ENCODE results near the gene TPRX2. TPM values are rescaled to one million over a fixed set of nuclear protein-coding genes. Genes with fewer than 3 reads are reported as not detected.
"Not testable (repeated sequence)": the region's sequence is repeated elsewhere in the genome, so short reads cannot be mapped to it uniquely, and the experiment has no call there.

The TPRX2 gene
- total RNA-seq, 1 experiment from 2014 or later = not detected

DNA sequence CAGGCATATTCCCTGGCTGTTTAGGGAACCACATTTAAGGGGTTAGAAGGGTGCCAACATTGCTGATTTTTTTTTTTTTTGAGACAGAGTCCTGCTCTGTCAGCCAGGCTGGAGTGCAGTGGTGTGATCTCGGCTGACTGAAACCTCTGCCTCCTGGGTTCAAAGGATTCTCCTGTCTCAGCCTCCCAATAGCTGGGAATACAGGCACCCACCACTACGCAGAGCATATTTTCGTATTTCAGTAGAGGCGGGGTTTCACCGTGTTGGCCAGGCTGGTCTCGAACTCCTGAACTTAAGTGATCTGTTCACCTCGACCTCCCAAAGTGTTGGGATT, 45.1 kb upstream of the TPRX2 start:
- Histone ChIP-seq H3K4me3 (replicated peaks in 1 of 2; ENCODE audit: low read depth in 1 of 2, low read length in 2 of 2) (no peak overlapping the region), H3K36me3 (ENCODE audit: control insufficient read depth in 1 of 2, insufficient read depth in 2 of 2, low read length in 2 of 2) (no peaks in the 10 kb centered on the region), H3K27me3 (ENCODE audit: insufficient read depth, low read length) (no peaks in the 10 kb centered on the region), H4K20me1 (ENCODE audit: insufficient read depth) (no peaks in the 10 kb centered on the region), H3K79me2 (ENCODE audit: insufficient read depth, low read length) (no peaks in the 10 kb centered on the region), H3K9me3 (ENCODE audit: control insufficient read depth in 1 of 2, insufficient read depth in 1 of 2, low read depth in 1 of 2, low read length in 2 of 2) (no peaks in the 10 kb centered on the region), H3K27ac (ENCODE audit: low read depth, low read length) (no peak overlapping the region), H3K4me2 (ENCODE audit: low read length) (no peak overlapping the region), H2AFZ (ENCODE audit: low read depth, low read length, poor library complexity, severe bottlenecking) (no peak overlapping the region), H3K9ac (ENCODE audit: low read length) (no peak overlapping the region), H3K9me2 (ENCODE audit: insufficient read depth) (no peaks in the 10 kb centered on the region), H3K4me1 (ENCODE audit: control insufficient read depth in 1 of 2, insufficient read depth in 2 of 2, low read length in 2 of 2) (peaks cover 5 to 19% of the 10 kb centered on the region in 2 experiments)
- ATAC-seq (peak; percentile 45), DNase-seq (ENCODE audit: low read depth, low spot score) (no peak)
- no peak for TF ChIP-seq CTCF (IDR thresholded peaks at IDR 0.05 in 2 of 3, conservative IDR thresholded peaks at IDR 0.05 in 1 of 3; ENCODE audit: borderline replicate concordance in 1 of 3, insufficient read depth in 1 of 3, low read depth in 2 of 3, low read length in 2 of 3)
- TF ChIP-seq ZNF274 (IDR thresholded peaks at IDR 0.05; ENCODE audit: low read depth, low read length) = no peak
- no peak for TF ChIP-seq RAD21 (IDR thresholded peaks at IDR 0.05; ENCODE audit: low read depth)
- TF ChIP-seq, protein P1, sequence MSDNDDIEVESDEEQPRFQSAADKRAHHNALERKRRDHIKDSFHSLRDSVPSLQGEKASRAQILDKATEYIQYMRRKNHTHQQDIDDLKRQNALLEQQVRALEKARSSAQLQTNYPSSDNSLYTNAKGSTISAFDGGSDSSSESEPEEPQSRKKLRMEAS (IDR thresholded peaks at IDR 0.05) = no peak
- TF ChIP-seq, protein P2, sequence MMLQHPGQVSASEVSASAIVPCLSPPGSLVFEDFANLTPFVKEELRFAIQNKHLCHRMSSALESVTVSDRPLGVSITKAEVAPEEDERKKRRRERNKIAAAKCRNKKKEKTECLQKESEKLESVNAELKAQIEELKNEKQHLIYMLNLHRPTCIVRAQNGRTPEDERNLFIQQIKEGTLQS (IDR thresholded peaks at IDR 0.05) = no peak
- TF ChIP-seq CBX3 (IDR thresholded peaks at IDR 0.05; ENCODE audit: low read depth) = no peak
- POLR2A ChIA-PET = no interaction called here
- RAD21 ChIA-PET (ENCODE audit: low non-redundant PET in 1 of 2, low total read pairs in 2 of 2, uncharacterized antibody in 2 of 2, unreplicated experiment in 2 of 2) = no interaction called here
- intact Hi-C loops (cut with micrococcal nuclease) = loop anchor here (5.0 kb wide), 1 partner anchor 48 kb away; no protein-coding TSS in a partner anchor
- no TSS peak for BruUV-seq (replicated peaks)
- CTCF ChIA-PET = interaction anchor here (0.6 to 1.4 kb wide), 2 partner anchors 24 to 50 kb away, joined by 3 to 7 read pairs; no protein-coding TSS in a partner anchor

GRCh38 chr19:47816270-47816669, 42.8 kb upstream of the TPRX2 start:
- RAD21 ChIA-PET (ENCODE audit: low non-redundant PET in 1 of 2, low total read pairs in 2 of 2, uncharacterized antibody in 2 of 2, unreplicated experiment in 2 of 2); H3K4me1 ChIP-seq (ENCODE audit: control insufficient read depth in 1 of 2, insufficient read depth in 2 of 2, low read length in 2 of 2); H3K4me2 ChIP-seq (ENCODE audit: low read length); H3K9me3 ChIP-seq (ENCODE audit: control insufficient read depth in 1 of 2, insufficient read depth in 1 of 2, low read depth in 1 of 2, low read length in 2 of 2); H3K9me2 ChIP-seq (ENCODE audit: insufficient read depth); H3K79me2 ChIP-seq (ENCODE audit: insufficient read depth, low read length); H3K4me3 ChIP-seq (replicated peaks in 1 of 2; ENCODE audit: low read depth in 1 of 2, low read length in 2 of 2); H3K27me3 ChIP-seq (ENCODE audit: insufficient read depth, low read length); DNase-seq (ENCODE audit: low read depth, low spot score); POLR2A ChIA-PET; intact Hi-C loops (cut with micrococcal nuclease); H3K9ac ChIP-seq (ENCODE audit: low read length); BruUV-seq (replicated peaks); H3K27ac ChIP-seq (ENCODE audit: low read depth, low read length); H2AFZ ChIP-seq (ENCODE audit: low read depth, low read length, poor library complexity, severe bottlenecking); ATAC-seq; H3K36me3 ChIP-seq (ENCODE audit: control insufficient read depth in 1 of 2, insufficient read depth in 2 of 2, low read length in 2 of 2); H4K20me1 ChIP-seq (ENCODE audit: insufficient read depth): not testable (repeated sequence)
- CTCF ChIA-PET = interaction anchor here (1.3 kb wide), 1 partner anchor 12 kb away, joined by 3 read pairs; no protein-coding TSS in a partner anchor

- H3K27ac ChIP-seq (ENCODE audit: low read depth, low read length); intact Hi-C loops (cut with micrococcal nuclease); H3K4me2 ChIP-seq (ENCODE audit: low read length); H3K4me3 ChIP-seq (replicated peaks in 1 of 2; ENCODE audit: low read depth in 1 of 2, low read length in 2 of 2); POLR2A ChIA-PET; H2AFZ ChIP-seq (ENCODE audit: low read depth, low read length, poor library complexity, severe bottlenecking); CTCF ChIA-PET; H3K9me2 ChIP-seq (ENCODE audit: insufficient read depth); H3K9ac ChIP-seq (ENCODE audit: low read length); H4K20me1 ChIP-seq (ENCODE audit: insufficient read depth); BruUV-seq (replicated peaks); DNase-seq (ENCODE audit: low read depth, low spot score); ATAC-seq; RAD21 ChIA-PET (ENCODE audit: low non-redundant PET in 1 of 2, low total read pairs in 2 of 2, uncharacterized antibody in 2 of 2, unreplicated experiment in 2 of 2); H3K36me3 ChIP-seq (ENCODE audit: control insufficient read depth in 1 of 2, insufficient read depth in 2 of 2, low read length in 2 of 2); H3K79me2 ChIP-seq (ENCODE audit: insufficient read depth, low read length); H3K4me1 ChIP-seq (ENCODE audit: control insufficient read depth in 1 of 2, insufficient read depth in 2 of 2, low read length in 2 of 2); H3K9me3 ChIP-seq (ENCODE audit: control insufficient read depth in 1 of 2, insufficient read depth in 1 of 2, low read depth in 1 of 2, low read length in 2 of 2); H3K27me3 ChIP-seq (ENCODE audit: insufficient read depth, low read length): not testable (repeated sequence)
Observed at GRCh38 chr19:47818221-47818620, 40.8 kb upstream of the TPRX2 start.
